ENCODE measurements around the gene GSK3B.

GSK3B gene

GRCh38 chr3:120093119-120093910, 932 bp downstream of the GSK3B start:
- Histone ChIP-seq H3K4me2 (ENCODE audit: insufficient read depth, low read length) (peak overlapping the region; percentile 84), H3K36me3 (ENCODE audit: insufficient read depth, low read length) (peaks cover 8% of the 10 kb centered on the region; the same call in 1 of the 2 replicates), H3K4me1 (ENCODE audit: insufficient read depth, low read length) (peaks cover 46% of the 10 kb centered on the region), H4K20me1 (ENCODE audit: insufficient read depth, low read length) (peaks cover 44% of the 10 kb centered on the region), H3K27ac (ENCODE audit: low read length) (peak overlapping the region; percentile 91), H3K79me2 (ENCODE audit: insufficient read depth, low read length) (peaks cover 78% of the 10 kb centered on the region), H2AFZ (ENCODE audit: low read depth, low read length) (peak overlapping the region; percentile 57; the same call in 1 of the 2 replicates), H3K27me3 (ENCODE audit: insufficient read depth, low read length, poor library complexity) (no peaks in the 10 kb centered on the region), H3K4me3 (ENCODE audit: low read depth in 1 of 2, low read length in 2 of 2) (peak overlapping the region; percentile 88 to 92), H3K9ac (ENCODE audit: low read depth, low read length) (peak overlapping the region; percentile 93), H3K9me3 (ENCODE audit: insufficient read depth, low read length, severe bottlenecking) (no peaks in the 10 kb centered on the region)
- DNase-seq (peak; percentile 36), ATAC-seq (ENCODE audit: insufficient read depth, low read depth) (no peak)
- no peak for TF ChIP-seq CTCF (IDR thresholded peaks at IDR 0.05; ENCODE audit: borderline replicate concordance, extremely low read depth, low read length, poor library complexity, severe bottlenecking)
- TF ChIP-seq EZH2 (IDR thresholded peaks at IDR 0.05; ENCODE audit: borderline replicate concordance, low read depth, low read length, severe bottlenecking), result no peak

GRCh38 chr3:120092474-120092873, 1.8 kb downstream of the GSK3B start:
- Histone ChIP-seq H3K27ac (ENCODE audit: low read length) (peak overlapping the region; percentile 91), H3K9ac (ENCODE audit: low read depth, low read length) (peak overlapping the region; percentile 93), H3K4me2 (ENCODE audit: insufficient read depth, low read length) (peak overlapping the region; percentile 84), H3K36me3 (ENCODE audit: insufficient read depth, low read length) (peaks cover 8% of the 10 kb centered on the region; the same call in 1 of the 2 replicates), H3K79me2 (ENCODE audit: insufficient read depth, low read length) (peaks cover 82% of the 10 kb centered on the region), H4K20me1 (ENCODE audit: insufficient read depth, low read length) (peaks cover 51% of the 10 kb centered on the region), H2AFZ (ENCODE audit: low read depth, low read length) (no peak overlapping the region), H3K4me3 (ENCODE audit: low read depth in 1 of 2, low read length in 2 of 2) (peak overlapping the region; percentile 88 to 92), H3K9me3 (ENCODE audit: insufficient read depth, low read length, severe bottlenecking) (no peaks in the 10 kb centered on the region), H3K4me1 (ENCODE audit: insufficient read depth, low read length) (peaks cover 48% of the 10 kb centered on the region), H3K27me3 (ENCODE audit: insufficient read depth, low read length, poor library complexity) (no peaks in the 10 kb centered on the region)
- DNase-seq (no peak), ATAC-seq (ENCODE audit: insufficient read depth, low read depth) (no peak)
- TF ChIP-seq EZH2 (IDR thresholded peaks at IDR 0.05; ENCODE audit: borderline replicate concordance, low read depth, low read length, severe bottlenecking), result no peak
- TF ChIP-seq CTCF (IDR thresholded peaks at IDR 0.05; ENCODE audit: borderline replicate concordance, extremely low read depth, low read length, poor library complexity, severe bottlenecking), result no peak

- Histone ChIP-seq H3K27ac (ENCODE audit: low read length) (peak overlapping the region; percentile 19; the same call in 1 of the 2 replicates), H2AFZ (ENCODE audit: low read depth, low read length) (no peak overlapping the region), H3K36me3 (ENCODE audit: insufficient read depth, low read length) (peaks cover 16% of the 10 kb centered on the region), H3K79me2 (ENCODE audit: insufficient read depth, low read length) (peaks cover 84% of the 10 kb centered on the region), H4K20me1 (ENCODE audit: insufficient read depth, low read length) (peaks cover 71% of the 10 kb centered on the region), H3K27me3 (ENCODE audit: insufficient read depth, low read length, poor library complexity) (no peaks in the 10 kb centered on the region), H3K9ac (ENCODE audit: low read depth, low read length) (peak overlapping the region; percentile 93), H3K4me2 (ENCODE audit: insufficient read depth, low read length) (peak overlapping the region; percentile 84), H3K9me3 (ENCODE audit: insufficient read depth, low read length, severe bottlenecking) (no peaks in the 10 kb centered on the region), H3K4me1 (ENCODE audit: insufficient read depth, low read length) (peaks cover 50% of the 10 kb centered on the region), H3K4me3 (ENCODE audit: low read depth in 1 of 2, low read length in 2 of 2) (peak overlapping the region; percentile 88 to 92; a peak in 3 of 4 replicates)
- TF ChIP-seq EZH2 (IDR thresholded peaks at IDR 0.05; ENCODE audit: borderline replicate concordance, low read depth, low read length, severe bottlenecking) (no peak), CTCF (IDR thresholded peaks at IDR 0.05; ENCODE audit: borderline replicate concordance, extremely low read depth, low read length, poor library complexity, severe bottlenecking) (no peak)
- ATAC-seq (ENCODE audit: insufficient read depth, low read depth) (no peak), DNase-seq (no peak)
Observed at GRCh38 chr3:120090422-120090821, 3.8 kb downstream of the GSK3B start.

Data from DND-41 (cell line).